NCI-H1694 treated with DMSO at 0.1 percent for 48 hours (cell line): ENCODE data around the gene CDKAL1.
"Not testable (repeated sequence)": the region's sequence is repeated elsewhere in the genome, so short reads cannot be mapped to it uniquely, and the experiment has no call there.

ENCODE experiments used
- DNase-seq: peaks from one replicate; lab custom pipeline; 2025; lab: John Stamatoyannopoulos, UW

CDKAL1 gene

DNA sequence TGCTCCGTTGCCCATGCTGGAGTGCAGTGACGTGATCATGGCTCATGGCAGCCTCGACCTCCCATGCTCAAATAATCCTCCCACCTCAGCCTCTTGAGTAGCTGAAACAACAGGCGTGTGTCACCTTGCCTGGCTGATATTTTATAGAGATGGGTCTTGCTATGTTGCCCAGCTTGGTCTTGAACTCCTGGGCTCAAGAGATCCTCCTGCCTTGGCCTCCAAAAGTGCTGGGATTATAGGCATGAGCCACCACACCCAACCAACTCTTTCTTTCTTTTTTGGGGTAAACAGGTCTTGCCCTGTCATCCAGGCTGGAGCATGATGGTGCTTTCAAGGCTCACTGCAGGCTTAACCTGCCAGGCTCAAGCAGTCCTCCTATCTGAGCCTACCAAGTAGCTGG is 266.4 kb downstream of the CDKAL1 start:
- no peak for DNase-seq

DNA sequence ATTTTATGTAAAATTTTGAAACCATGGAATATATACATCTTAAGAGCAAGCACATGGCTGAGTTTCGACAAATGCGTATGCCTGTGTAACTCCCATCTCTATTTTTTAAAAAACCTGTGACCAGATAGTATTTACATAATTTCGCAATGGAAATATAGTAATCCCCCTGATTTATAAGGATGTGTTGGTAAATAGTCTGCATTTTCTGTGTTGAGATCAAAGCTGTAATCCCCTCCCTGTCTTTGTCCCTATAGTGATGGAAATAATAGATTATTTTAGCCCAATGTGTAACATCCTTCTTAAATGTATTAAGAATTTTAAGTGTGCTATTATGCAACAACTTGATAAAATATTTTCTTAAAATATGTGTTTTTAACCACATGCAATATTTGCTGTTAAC is 267.3 kb downstream of the CDKAL1 start:
- no peak for DNase-seq

- no peak for DNase-seq
Measured at GRCh38 chr6:20802596-20802995, 268.3 kb downstream of the CDKAL1 start.

DNA sequence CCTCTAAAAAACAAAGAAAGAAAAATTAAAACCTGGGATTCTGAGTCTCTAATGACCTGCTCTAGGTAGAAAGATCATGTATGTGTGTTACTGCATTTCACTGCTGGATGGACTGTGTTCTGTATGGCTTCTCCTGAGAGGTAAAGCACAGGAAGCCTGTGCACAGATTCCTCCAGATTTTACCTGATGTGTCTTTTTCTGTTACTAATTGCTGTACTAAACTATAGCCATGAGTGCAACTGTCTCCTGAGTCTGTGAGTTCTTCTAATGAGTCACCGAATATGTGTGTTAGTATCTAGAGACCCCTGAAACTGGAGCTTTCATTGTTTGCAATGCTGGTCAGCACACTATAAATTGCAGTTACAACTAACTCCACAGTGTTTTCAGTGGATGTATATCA is 270.8 kb downstream of the CDKAL1 start:
- DNase-seq: no peak

DNA sequence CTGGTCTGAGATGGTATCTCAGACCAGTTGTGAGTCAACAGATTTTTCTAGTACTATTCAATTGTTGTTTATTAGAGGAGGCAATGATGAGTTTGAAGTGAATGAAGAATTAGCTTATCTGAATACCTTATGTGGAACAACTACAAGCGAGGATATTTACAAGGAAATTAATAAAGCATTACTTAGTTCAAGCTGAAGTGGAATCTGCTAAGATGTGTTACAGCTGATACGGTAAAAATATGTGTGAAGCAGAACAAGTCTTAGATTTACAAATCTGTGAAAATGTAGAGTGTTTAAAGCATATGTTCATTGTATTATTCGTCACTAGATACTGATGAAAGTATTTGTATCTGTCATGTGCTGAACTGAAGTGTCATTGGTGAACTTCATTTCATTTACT is 272.4 kb downstream of the CDKAL1 start:
- DNase-seq: no peak

DNA sequence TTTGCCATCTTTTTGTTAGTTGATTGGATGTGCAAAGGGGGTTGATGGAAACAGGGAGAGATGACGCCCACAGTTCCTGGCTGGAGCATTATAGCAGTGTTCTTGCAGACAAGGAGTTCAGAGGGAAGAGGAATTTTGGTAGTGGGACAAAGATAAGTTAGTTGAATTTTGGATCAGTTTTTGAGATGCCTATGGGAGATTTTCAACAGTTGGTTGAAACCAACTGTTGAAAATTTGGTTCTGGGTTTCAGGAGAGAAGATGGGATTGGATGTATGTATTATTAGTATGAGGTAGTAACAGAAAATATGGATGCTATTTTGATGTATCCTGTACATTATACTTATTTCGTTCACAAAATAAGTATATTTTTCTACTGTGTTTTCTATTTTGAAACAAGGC is 274.2 kb downstream of the CDKAL1 start:
- no peak for DNase-seq

GRCh38 chr6:20808924-20809323 is 274.7 kb downstream of the CDKAL1 start:
- DNase-seq: no peak

DNA sequence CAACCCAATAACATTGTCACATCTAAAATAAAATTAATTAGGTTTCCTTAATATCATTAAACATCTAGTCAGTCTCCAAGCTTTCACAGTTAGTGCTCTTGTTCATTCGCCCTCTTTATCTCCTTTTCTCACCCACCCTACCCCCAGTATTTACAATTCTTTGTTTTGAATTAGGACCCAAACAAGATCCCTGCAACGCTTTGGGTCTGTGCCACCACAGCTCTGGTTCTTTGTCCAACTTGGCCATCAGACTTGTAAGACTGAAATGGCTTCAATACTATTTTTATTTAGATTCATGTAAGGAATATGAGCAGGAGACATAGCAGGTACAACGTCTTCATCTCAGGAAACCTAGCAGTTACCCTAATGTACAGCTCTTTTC is 276.5 kb downstream of the CDKAL1 start:
- no peak for DNase-seq

GRCh38 chr6:20811109-20811761 is 277.0 kb downstream of the CDKAL1 start:
- DNase-seq: no peak

GRCh38 chr6:20812776-20813175 is 278.5 kb downstream of the CDKAL1 start:
- DNase-seq: no peak

- DNase-seq: no peak
Measured at GRCh38 chr6:20814494-20814893, 280.2 kb downstream of the CDKAL1 start.

DNA sequence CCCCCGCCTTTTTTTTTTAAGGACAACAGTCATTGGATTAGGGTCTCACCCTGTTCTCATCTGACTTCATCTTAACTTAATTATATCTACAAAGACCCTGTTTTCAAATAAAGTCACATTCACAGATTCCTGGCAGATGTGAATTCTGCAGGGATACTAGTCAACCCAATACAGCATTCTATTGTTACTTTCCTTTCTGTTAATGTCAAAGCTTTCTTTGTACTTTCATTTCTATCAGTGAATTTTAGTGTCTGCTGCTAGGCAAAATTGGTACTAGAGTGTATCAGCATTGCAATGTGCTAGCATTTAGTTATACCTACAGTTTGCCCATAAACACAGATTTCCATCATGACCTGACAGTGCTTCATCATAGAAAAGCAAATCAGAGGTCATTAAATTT is 281.9 kb downstream of the CDKAL1 start:
- DNase-seq: no peak

DNA sequence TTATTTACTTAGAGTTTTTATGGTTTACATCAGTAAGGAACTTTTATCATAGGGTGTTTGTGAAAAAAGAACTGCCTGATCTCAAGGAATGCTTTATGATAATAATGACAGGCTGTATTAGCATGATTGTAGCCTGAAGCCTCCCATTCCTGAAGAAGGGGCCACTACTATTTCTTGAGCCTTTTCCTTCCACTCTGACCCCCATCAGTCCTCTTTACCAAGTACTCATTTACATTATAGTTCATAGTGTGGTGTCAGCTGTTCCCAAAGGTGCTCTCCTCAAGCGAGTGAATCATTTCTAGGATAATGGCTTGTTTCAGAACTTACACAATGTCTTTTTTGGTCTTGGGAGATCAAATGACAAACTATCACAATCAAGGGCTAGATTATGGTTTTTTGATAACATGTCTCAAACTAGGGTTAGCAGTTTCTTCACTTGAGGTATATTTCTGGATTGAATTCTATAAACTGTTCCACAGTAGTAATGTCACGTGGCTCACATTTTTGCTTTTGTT is 283.6 kb downstream of the CDKAL1 start:
- DNase-seq: no peak

GRCh38 chr6:20819774-20820400 is 285.6 kb downstream of the CDKAL1 start:
- no peak for DNase-seq

DNA sequence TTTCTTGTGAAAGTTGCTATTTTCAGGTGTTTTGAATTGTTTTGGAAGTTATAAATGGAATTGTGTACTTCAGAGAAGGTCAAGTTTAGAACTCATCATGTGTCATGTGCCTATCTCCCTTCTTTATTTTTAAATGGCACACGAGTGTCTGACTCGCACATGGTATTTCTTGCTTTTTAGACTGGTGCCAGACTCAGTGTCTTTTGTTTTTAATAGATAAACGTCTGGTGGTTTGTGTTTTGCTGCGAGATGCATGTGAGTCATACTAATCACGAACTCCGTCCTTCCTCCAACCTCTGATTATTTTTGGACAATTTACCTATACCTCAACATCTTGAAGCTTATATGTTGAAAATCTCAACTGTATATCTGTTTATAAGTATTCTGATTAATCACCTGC is 292.1 kb downstream of the CDKAL1 start:
- no peak for DNase-seq

- DNase-seq: no peak
Measured at GRCh38 chr6:20827798-20828197, 293.5 kb downstream of the CDKAL1 start.

GRCh38 chr6:20830576-20830975 is 296.3 kb downstream of the CDKAL1 start:
- no peak for DNase-seq

DNA sequence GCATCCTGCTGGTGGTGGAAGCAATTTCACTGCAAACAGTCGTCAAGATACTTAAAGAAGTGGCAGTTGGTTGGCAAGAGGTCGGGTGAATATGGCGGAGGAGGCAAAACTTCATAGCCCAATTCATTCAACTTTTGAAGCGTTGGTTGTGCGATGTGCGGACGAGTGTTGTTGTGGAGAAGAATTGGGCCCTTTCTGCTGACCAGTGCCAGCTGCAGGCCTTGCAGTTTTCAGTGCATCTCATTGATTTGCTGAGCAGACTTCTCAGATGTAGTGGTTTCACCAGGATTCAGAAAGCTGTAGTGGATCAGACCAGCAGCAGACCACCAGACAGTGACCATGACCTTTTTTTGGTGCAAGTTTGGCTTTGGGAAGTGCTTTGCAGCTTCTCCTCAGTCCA is 297.0 kb downstream of the CDKAL1 start:
- DNase-seq: not testable (repeated sequence)

GRCh38 chr6:20833881-20834515 is 299.7 kb downstream of the CDKAL1 start:
- DNase-seq: no peak

- DNase-seq: no peak
Measured at GRCh38 chr6:20835315-20836010, 301.2 kb downstream of the CDKAL1 start.

GRCh38 chr6:20837189-20837588 is 302.9 kb downstream of the CDKAL1 start:
- DNase-seq: no peak

GRCh38 chr6:20838113-20838512 is 303.9 kb downstream of the CDKAL1 start:
- DNase-seq: no peak

GRCh38 chr6:20839630-20840029 is 305.4 kb downstream of the CDKAL1 start:
- no peak for DNase-seq
